Purkinje cell (primary cell): ENCODE data around the gene BLOC1S4. TPM values are rescaled to one million over a fixed set of nuclear protein-coding genes. Genes with fewer than 3 reads are reported as not detected.

Source experiments
- polyA plus RNA-seq: library from polyadenylated mRNA; unstranded; fragments of >200 nt; fragmentation: Nextera tagmentation; gene quantifications from 2 replicates; pipeline ENCODE4 v1.2.1, GENCODE V29; 2014

The BLOC1S4 gene, protein sequence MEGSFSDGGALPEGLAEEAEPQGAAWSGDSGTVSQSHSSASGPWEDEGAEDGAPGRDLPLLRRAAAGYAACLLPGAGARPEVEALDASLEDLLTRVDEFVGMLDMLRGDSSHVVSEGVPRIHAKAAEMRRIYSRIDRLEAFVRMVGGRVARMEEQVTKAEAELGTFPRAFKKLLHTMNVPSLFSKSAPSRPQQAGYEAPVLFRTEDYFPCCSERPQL
- polyA plus RNA-seq = 1.8 and 5.2 TPM in 2 replicates

GRCh38 chr4:6716018-6716911 is at the start of gene BLOC1S4:
TSS of gene BLOC1S4 (plus strand) at chr4:6716174. CDS start at chr4:6716210, 36 bp downstream.

DNA sequence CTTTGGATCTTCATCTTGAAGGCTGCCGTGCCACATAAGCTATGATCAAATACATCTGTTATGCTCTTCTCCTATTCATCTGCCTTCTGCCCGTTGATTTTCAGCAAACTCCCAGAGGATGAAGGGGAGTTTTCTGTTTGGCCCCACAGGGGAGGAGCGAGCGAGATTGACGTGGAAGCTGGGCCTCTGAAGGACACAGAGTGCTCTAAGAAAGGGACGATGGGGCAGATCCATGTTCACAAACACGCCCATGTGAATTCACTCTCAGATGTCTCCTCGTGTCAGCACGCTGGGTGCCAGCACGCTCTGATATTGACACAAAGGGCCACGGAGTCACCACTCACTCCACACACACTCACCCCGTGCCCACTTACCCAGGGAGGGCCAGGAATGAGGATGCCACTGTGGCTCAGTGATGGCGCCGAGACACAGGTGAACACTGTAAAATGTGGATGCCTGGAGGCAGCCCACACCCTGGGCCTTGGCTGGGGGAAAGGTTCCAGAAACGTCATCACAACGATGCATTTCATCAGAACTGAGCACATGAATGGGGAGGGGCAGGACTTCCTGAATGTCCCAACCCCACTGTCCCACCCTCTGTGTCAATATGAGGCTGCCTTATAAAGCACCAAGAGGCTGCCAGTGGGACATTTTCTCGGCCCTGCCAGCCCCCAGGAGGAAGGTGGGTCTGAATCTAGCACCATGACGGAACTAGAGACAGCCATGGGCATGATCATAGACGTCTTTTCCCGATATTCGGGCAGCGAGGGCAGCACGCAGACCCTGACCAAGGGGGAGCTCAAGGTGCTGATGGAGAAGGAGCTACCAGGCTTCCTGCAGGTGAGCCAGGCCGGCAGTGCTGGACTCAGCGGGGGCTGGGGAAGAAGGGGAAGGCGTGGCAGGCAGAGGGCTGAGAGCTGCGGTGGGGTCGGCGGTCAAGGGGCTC is 22.5 kb upstream of the BLOC1S4 start, which contains the start of gene S100P:
TSS of gene S100P (plus strand) at position 648 of the 946 bp plus-strand sequence. CDS start at position 703, 55 bp downstream.

DNA sequence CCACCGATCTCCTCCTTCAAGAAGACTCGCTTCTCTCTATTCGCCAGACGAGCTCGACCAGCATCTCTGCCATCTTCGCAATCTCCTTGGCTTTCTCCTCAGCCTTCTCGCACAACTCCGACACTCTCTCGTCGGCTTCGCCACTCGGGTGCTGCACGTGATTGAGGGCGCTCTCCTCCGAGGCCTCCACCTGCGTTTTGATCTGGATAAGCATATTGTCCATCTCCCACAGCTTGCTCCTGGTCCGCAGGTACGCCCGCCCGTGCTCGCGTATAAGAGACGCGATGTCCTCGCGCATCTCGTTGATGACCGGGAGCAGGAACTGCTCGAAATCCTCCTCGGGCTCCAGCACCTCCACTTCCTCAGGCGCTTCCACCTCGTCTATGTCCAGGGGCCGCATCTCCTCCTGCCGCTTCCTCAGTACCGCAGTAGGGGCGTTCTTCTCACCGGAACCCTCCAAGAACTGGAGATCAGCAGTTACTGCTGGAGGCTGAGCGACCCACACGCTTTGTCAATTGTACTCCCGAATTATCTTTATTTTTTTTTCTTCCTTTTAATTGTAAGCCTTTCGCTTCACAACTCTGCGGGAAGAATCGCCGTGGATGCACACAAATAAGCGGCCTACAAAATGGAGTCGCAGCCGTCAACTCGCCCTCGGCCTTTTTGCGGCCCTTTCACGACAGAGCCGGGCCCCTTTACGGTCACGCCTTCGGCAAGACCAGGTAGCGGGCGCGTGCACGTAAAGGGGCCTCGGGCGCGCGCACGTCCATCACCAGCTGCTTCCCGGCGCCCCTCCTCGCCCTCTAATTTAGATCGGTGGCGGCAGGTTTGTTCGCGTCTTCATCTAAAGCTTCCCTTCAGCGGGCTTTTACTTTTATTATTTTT is 6.5 kb upstream of the BLOC1S4 start, which contains the start of gene MRFAP1L1:
TSS of gene MRFAP1L1 (minus strand) at position 636 of the 885 bp plus-strand sequence. CDS start at position 400, 236 bp downstream.

Other genes starting within 250 kb of the BLOC1S4 start
- gene PPP2R2C, start 243.6 kb upstream of the BLOC1S4 start, polyA plus RNA-seq = 15.0 and 15.1 TPM in 2 replicates
- 7.7 and 7.8 TPM in 2 replicates for gene MAN2B2, start 141.0 kb upstream of the BLOC1S4 start, polyA plus RNA-seq
- 204 and 258 TPM in 2 replicates for gene MRFAP1, start 75.5 kb upstream of the BLOC1S4 start, polyA plus RNA-seq
- gene S100P, start 22.3 kb upstream of the BLOC1S4 start, polyA plus RNA-seq = 1.0 TPM in 1 of 2 replicates, not detected in the other
- 98.8 and 100 TPM in 2 replicates for gene MRFAP1L1, start 6.3 kb upstream of the BLOC1S4 start, polyA plus RNA-seq
- gene KIAA0232, start 66.6 kb downstream of the BLOC1S4 start, polyA plus RNA-seq = 39.2 and 47.7 TPM in 2 replicates
- gene TBC1D14, start 193.7 kb downstream of the BLOC1S4 start, polyA plus RNA-seq = 7.4 and 9.5 TPM in 2 replicates